KMS-11 (cell line): ENCODE results near the gene HECTD2.
"Not testable (repeated sequence)": the region's sequence is repeated elsewhere in the genome, so short reads cannot be mapped to it uniquely, and the experiment has no call there.

Source experiments
- H2AFZ ChIP-seq: fragments of 200-600 bp; sonication (generic); 2 replicates; pipeline ENCODE4 v1.6.1; 2016; ENCODE audit warnings: antibody characterized with exemption, mixed run types, low read depth
- H3K27ac ChIP-seq: fragments of 200-600 bp; sonication (generic); 2 replicates; pipeline ENCODE4 v1.6.1; 2016; ENCODE audit warnings: mild to moderate bottlenecking, mixed run types
- H3K27me3 ChIP-seq: fragments of 200-600 bp; sonication (generic); 2 replicates; pipeline ENCODE4 v1.6.1; 2017; ENCODE audit warnings: mild to moderate bottlenecking, low read depth, mixed run types, moderate library complexity; ENCODE audit not compliant: insufficient read depth
- H3K36me3 ChIP-seq: fragments of 200-600 bp; sonication (generic); 2 replicates; pipeline ENCODE4 v1.6.1; 2017; ENCODE audit warnings: mild to moderate bottlenecking, mixed run types; ENCODE audit not compliant: insufficient read depth
- H3K4me1 ChIP-seq: fragments of 200-600 bp; sonication (generic); 2 replicates; pipeline ENCODE4 v1.6.1; 2016; ENCODE audit warnings: mild to moderate bottlenecking, low read depth, mixed run types; ENCODE audit not compliant: poor library complexity, severe bottlenecking
- H3K4me2 ChIP-seq: fragments of 200-600 bp; sonication (generic); 2 replicates; pipeline ENCODE4 v1.7.0; 2016; ENCODE audit warnings: mild to moderate bottlenecking, mixed run types
- H3K4me3 ChIP-seq: fragments of 200-600 bp; sonication (generic); IDR thresholded peaks from 2 replicates; pipeline ENCODE4 v1.6.1; 2017; ENCODE audit warnings: low read depth, low read length, mixed read lengths; ENCODE audit not compliant: insufficient read depth
- H3K79me2 ChIP-seq: fragments of 200-600 bp; sonication (generic); 2 replicates; pipeline ENCODE4 v1.6.1; 2016; ENCODE audit warnings: low read depth, mixed run types; ENCODE audit not compliant: insufficient read depth
- H3K9ac ChIP-seq: fragments of 200-600 bp; sonication (generic); 2 replicates; pipeline ENCODE4 v1.6.1; 2016; ENCODE audit warnings: mild to moderate bottlenecking, mixed run types
- H4K20me1 ChIP-seq: fragments of 200-600 bp; sonication (generic); 2 replicates; pipeline ENCODE4 v1.6.1; 2016; ENCODE audit warnings: mild to moderate bottlenecking, mixed run types; ENCODE audit not compliant: insufficient read depth
- CTCF ChIP-seq: fragments of 200-600 bp; sonication (generic); conservative IDR thresholded peaks from 2 replicates; pipeline ENCODE4 v1.6.1; 2017; ENCODE audit warnings: low read depth, mild to moderate bottlenecking, antibody characterized with exemption, low read length, moderate library complexity, mixed read lengths

Gene HECTD2

DNA sequence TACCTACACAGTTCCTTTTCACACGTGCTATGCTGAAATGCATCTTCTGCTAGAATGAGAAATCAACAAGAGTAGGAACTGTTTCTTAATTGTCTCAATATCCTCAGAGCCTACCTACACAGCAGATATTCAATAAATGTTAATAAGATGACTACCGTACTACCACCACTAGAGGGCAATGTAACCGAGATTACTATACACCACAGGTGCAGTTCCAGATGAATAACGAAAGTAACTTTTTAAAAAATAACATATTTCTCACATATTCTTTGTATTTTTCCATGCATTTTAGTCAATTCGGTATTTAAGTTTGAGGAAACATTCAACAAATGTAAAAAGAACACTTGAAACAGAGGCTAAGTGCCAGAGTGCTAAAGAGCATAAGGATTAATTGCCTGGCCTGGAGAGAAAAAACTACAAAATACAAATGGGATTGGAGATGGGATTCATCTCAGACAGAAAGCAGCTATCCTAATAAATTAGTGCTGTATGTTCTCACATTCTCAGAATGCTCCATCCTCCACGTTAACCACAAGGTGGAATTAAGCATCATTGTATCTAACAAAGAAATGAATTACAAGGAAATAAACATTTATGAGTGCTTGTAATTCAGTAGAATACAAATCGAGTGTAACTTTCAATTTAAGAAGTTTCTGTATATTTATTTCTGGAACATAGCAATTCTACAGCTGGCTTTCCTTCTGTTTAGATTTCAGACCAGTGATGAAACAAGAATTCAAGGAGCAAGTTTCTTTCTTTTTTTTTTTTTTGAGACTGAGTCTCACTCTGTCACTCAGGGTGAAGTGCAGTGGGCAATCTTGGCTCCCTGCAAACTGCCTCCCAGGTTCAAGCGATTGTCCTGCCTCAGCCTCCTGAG lies 20.3 kb upstream of the HECTD2 start:
- H3K4me2 ChIP-seq = peak overlapping the region; percentile 59
- 0 out of 2 replicates have a peak overlapping the region, but pooled peaks have one; percentile 0 for H3K27ac ChIP-seq
- H3K4me3 ChIP-seq = no peak overlapping the region
- no peaks in the 10 kb centered on the region for H4K20me1 ChIP-seq
- peak; percentile 73 for TF ChIP-seq CTCF
- H2AFZ ChIP-seq = peak overlapping the region; percentile 58
- H3K36me3 ChIP-seq = no peaks in the 10 kb centered on the region
- H3K27me3 ChIP-seq = no peaks in the 10 kb centered on the region
- peak overlapping the region; percentile 3; the same call in 1 of the 2 replicates for H3K9ac ChIP-seq
- H3K4me1 ChIP-seq = peaks cover 12% of the 10 kb centered on the region
- no peaks in the 10 kb centered on the region for H3K79me2 ChIP-seq

DNA sequence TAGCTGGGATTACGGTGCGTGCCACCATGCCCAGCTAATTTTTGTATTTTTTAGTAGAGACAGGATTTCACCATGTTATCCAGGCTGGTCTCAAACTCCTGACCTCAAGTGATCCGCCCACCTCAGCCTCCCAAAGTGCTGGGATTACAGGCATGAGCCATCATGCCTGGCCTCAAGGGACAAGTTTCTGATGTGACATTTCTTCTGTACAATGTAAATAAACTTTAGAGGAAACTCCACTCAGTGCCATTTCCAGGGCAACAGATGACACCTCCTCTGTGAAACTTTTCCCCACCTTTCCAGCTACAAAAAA lies 19.7 kb upstream of the HECTD2 start:
- H2AFZ ChIP-seq = peak overlapping the region; percentile 58
- H3K4me2 ChIP-seq = not testable (repeated sequence)

GRCh38 chr10:91391920-91392319 lies 18.2 kb upstream of the HECTD2 start:
- H3K27me3 ChIP-seq = no peaks in the 10 kb centered on the region
- peaks cover 12% of the 10 kb centered on the region for H3K4me1 ChIP-seq
- no peak overlapping the region for H3K4me3 ChIP-seq
- no peaks in the 10 kb centered on the region for H3K79me2 ChIP-seq
- TF ChIP-seq CTCF = no peak
- no peak overlapping the region for H2AFZ ChIP-seq
- H3K9ac ChIP-seq = no peak overlapping the region
- H3K4me2 ChIP-seq = no peak overlapping the region
- H3K36me3 ChIP-seq = no peaks in the 10 kb centered on the region
- no peaks in the 10 kb centered on the region for H4K20me1 ChIP-seq
- no peak overlapping the region for H3K27ac ChIP-seq

More for the DNA sequence above, 19.7 kb upstream of the HECTD2 start:
- not testable (repeated sequence) for H3K36me3 ChIP-seq, H4K20me1 ChIP-seq, H3K27ac ChIP-seq, H3K4me3 ChIP-seq, H3K79me2 ChIP-seq, H3K27me3 ChIP-seq, H3K9ac ChIP-seq
- peaks cover 12% of the 10 kb centered on the region for H3K4me1 ChIP-seq

DNA sequence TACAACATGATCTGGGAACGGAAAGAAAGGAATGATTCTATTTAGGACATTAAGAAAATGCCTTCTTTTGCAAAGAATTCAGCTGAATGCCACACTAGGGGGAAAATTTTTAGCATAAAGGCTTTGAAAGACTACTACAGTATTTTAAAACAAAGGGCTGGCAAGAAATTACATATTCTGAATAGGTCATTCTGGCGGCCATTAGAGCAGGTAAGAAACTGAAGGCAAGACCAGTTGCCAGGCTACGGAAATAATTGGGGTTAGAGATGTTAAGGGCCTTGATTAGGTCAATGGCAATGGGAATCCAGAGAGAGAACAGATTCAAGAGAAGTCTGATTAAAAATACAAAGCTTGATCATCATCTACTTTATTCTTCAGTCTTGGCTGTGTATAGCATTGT lies 3.8 kb upstream of the HECTD2 start:
- Histone ChIP-seq H3K36me3 (no peaks in the 10 kb centered on the region), H3K79me2 (no peaks in the 10 kb centered on the region), H2AFZ (no peak overlapping the region), H3K9ac (no peak overlapping the region), H3K27ac (no peak overlapping the region), H3K4me1 (peaks cover 9% of the 10 kb centered on the region), H3K27me3 (no peaks in the 10 kb centered on the region), H4K20me1 (no peaks in the 10 kb centered on the region), H3K4me3 (no peak overlapping the region), H3K4me2 (no peak overlapping the region)
- TF ChIP-seq CTCF = no peak
